SJSA1 (cell line): ENCODE data around the gene ARL6. TPM values are rescaled to one million over a fixed set of nuclear protein-coding genes. Genes with fewer than 3 reads are reported as not detected.
"Not testable (repeated sequence)": the region's sequence is repeated elsewhere in the genome, so short reads cannot be mapped to it uniquely, and the experiment has no call there.

Experiments
- DNase-seq, 2 experiments: peaks; one replicate each; pipeline ENCODE4 v3.0.0-alpha.2; 2015 to 2020; ENCODE audit warnings: low spot score in 2 of 2, low read depth in 1 of 2
- H3K27ac ChIP-seq: fragments of 250-450 bp; sonication (Bioruptor Pico); 2 replicates; pipeline ENCODE4 v1.5.1; 2020; ENCODE audit warnings: mild to moderate bottlenecking, moderate library complexity
- H3K27me3 ChIP-seq: fragments of 250-450 bp; sonication (Bioruptor Pico); replicated peaks from 2 replicates; pipeline ENCODE4 v1.5.1; 2020; ENCODE audit warnings: mild to moderate bottlenecking, moderate library complexity
- H3K36me3 ChIP-seq: fragments of 250-450 bp; sonication (Bioruptor Pico); 2 replicates; pipeline ENCODE4 v1.5.1; 2020; ENCODE audit warnings: mild to moderate bottlenecking
- H3K4me1 ChIP-seq: fragments of 250-450 bp; sonication (Bioruptor Pico); replicated peaks from 2 replicates; pipeline ENCODE4 v1.6.1; 2021; ENCODE audit warnings: mild to moderate bottlenecking
- H3K4me3 ChIP-seq: fragments of 250-450 bp; sonication (Bioruptor Pico); 2 replicates; pipeline ENCODE4 v1.5.1; 2020; ENCODE audit warnings: mild to moderate bottlenecking
- H3K9me3 ChIP-seq: fragments of 250-450 bp; sonication (Bioruptor Pico); replicated peaks from 2 replicates; pipeline ENCODE4 v1.5.1; 2020; ENCODE audit warnings: mild to moderate bottlenecking
- total RNA-seq: library from RNA; depleted of rRNA; stranded (reverse); fragments of >200 nt; shearing (Covaris generic); gene quantifications from 2 replicates; pipeline ENCODE4 v1.2.3, GENCODE V29; 2014; rRNA removed

ARL6 gene
- total RNA-seq, 1 experiment from 2014 or later, result 7.2 TPM

DNA sequence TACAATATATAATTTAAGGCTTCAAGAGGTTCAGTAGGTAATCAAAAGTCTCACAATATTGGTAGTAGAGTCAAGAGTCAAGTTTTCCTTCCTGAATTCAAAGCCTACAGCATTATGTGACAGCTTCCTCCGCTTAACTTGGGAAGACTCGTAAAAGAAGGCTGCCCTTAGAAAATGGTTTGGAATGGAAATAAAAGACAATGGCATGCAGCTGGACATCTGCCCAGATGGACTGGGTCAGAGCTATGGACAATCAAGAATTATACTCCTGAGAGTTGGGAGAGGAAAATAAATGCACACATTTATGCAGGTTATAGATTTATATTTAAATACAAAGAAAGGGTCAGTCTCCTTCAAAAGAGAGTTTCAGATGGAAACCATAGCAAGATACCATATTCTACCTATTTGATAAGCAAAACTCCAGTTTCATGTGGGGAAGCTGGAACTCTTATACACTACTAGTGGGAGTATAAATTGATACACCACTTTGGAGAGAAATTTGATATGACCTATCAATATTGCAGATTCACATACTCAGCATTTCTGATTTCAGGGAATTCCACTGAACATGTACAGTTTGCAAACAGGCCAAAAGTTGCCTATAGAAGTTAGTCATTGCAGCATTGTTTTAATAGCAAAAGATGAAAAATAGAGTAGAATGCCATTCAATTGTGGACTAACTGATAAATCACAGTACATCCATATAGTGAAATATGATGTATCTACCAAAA, 63.3 kb downstream of the ARL6 start:
- Histone ChIP-seq H3K27ac (no peak overlapping the region), H3K9me3 (no peaks in the 10 kb centered on the region), H3K36me3 (no peaks in the 10 kb centered on the region), H3K27me3 (no peaks in the 10 kb centered on the region), H3K4me3 (no peak overlapping the region), H3K4me1 (peaks cover 8% of the 10 kb centered on the region; the same call in 1 of the 2 replicates)
- DNase-seq, result no peak

DNA sequence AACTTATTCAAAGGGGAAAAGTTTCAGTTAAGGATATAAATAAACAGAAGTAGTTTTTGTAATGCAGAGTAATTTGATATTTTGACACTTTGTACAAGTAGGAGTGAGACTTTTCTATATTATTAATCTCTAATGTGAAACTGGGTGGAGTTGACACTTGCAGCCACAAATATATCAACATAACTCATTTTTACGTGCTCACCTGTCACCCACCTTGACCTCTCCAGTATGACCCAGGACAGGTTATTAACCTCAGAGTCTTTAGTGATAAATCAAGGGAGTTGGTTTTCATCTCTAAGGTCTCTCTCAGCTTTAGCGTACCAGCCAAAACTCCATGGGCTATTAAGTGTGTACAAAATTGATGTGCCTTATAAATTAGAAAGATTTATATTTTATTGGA, 64.6 kb downstream of the ARL6 start:
- DNase-seq, result no peak
- no peaks in the 10 kb centered on the region for H3K9me3 ChIP-seq
- no peaks in the 10 kb centered on the region for H3K36me3 ChIP-seq
- H3K4me3 ChIP-seq, result no peak overlapping the region
- no peaks in the 10 kb centered on the region for H3K27me3 ChIP-seq
- H3K4me1 ChIP-seq, result no peaks in the 10 kb centered on the region
- H3K27ac ChIP-seq, result no peak overlapping the region

DNA sequence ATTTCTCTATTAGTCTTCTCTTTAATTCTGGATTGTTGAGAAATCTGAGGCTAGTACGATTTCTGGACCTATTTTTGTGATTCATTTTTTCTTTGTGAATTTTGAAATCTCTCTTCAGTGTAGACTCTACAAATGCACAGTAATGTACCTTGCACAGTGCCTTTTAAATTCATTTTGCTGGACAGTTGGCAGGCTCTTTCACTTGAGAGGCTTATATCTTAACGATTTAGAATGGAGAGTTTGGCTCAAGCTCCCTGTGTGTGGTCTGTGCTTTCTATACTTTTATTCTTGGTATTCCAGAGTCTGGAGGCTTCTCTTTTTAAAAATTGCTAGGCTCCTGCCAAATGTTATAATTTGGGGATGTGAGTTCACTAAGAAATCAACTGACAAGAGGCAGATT, 66.1 kb downstream of the ARL6 start:
- no peaks in the 10 kb centered on the region for H3K9me3 ChIP-seq
- no peak overlapping the region for H3K4me3 ChIP-seq
- no peak for DNase-seq
- no peaks in the 10 kb centered on the region for H3K36me3 ChIP-seq
- no peaks in the 10 kb centered on the region for H3K27me3 ChIP-seq
- no peak overlapping the region for H3K27ac ChIP-seq
- no peaks in the 10 kb centered on the region for H3K4me1 ChIP-seq

DNA sequence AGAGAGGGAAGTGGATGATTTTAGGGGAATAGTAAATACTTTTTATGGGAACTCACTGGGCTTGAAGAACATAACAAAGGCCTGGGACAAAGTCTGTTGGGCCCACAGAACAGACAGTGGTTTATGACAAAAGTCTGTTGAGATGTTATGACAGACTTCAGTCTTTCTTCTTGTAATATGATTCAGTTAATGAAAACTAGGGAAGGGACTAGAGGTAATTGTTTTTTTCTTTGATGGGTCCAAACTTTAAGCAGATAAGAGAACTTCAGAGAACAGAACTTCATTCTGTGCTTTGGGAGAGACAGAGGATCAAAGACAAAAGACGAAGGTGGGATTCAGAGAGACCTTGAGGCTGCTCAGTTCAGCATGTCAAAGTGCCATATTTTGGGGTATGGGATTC, 66.6 kb downstream of the ARL6 start:
- Histone ChIP-seq H3K4me1 (no peaks in the 10 kb centered on the region), H3K36me3 (no peaks in the 10 kb centered on the region), H3K27ac (no peak overlapping the region), H3K27me3 (no peaks in the 10 kb centered on the region), H3K4me3 (no peak overlapping the region), H3K9me3 (no peaks in the 10 kb centered on the region)
- no peak for DNase-seq

DNA sequence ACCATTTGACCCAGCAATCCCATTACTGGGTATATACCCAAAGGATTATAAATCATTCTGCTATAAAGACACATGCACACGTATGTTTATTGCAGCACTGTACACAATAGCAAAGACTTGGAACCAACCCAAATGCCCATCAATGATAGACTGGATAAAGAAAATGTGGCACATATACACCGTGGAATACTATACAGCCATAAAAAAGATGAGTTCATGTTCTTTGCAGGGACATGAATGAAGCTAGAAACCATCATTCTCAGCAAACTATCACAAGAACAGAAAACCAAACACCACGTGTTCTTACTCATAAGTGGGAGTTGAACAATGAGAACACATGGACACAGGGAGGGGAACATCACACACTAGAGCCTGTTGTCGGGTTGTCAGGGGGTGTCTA, 68.6 kb downstream of the ARL6 start:
- DNase-seq, H3K4me3 ChIP-seq, H3K27ac ChIP-seq: not testable (repeated sequence)

DNA sequence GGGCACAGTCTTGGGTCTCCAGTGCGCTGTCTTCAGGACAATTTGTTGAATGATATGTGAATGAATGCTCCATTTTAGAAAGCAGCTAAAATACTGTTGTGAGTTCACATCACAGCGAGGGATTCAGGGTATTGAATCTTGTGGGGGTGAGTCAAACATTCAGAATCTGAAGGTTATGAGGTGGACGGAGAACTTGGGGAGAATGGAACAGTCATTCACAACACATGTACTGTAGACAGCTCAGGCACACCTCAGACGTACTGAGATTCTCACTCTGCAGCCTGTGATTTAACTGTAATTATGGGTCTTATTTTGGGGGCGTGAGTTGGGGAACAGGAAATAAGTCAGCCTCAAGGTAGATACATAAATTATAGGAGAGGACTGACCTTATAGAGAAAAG, 71.2 kb downstream of the ARL6 start:
- no peaks in the 10 kb centered on the region for H3K9me3 ChIP-seq
- H3K27ac ChIP-seq, result no peak overlapping the region
- no peaks in the 10 kb centered on the region for H3K4me1 ChIP-seq
- no peak for DNase-seq
- H3K36me3 ChIP-seq, result no peaks in the 10 kb centered on the region
- H3K27me3 ChIP-seq, result no peaks in the 10 kb centered on the region
- H3K4me3 ChIP-seq, result no peak overlapping the region

More for the DNA sequence above, 68.6 kb downstream of the ARL6 start:
- H3K9me3 ChIP-seq, H3K36me3 ChIP-seq, H3K4me1 ChIP-seq, H3K27me3 ChIP-seq: not testable (repeated sequence)

DNA sequence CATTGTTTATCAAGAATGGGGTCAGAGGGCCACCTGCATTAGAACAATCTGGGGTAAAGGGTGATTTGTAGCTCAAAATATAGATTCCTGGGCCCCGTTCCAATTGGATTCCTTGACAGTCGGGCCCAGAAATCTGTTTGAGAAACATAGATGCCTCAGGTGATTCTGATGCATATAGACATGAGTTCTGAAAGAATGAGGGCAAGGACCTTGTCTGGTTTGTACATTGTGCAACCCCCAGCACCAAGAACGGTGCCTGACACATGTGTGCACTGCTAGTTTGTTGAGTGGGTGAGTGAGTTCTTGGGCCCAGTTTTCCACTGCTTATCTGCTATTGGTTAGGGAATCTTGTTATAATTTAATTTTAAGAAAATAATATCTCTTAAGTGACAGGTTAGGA, 73.8 kb downstream of the ARL6 start:
- no peak for DNase-seq
- no peak overlapping the region for H3K4me3 ChIP-seq
- no peaks in the 10 kb centered on the region for H3K36me3 ChIP-seq
- no peak overlapping the region for H3K27ac ChIP-seq
- H3K27me3 ChIP-seq, result no peaks in the 10 kb centered on the region
- no peaks in the 10 kb centered on the region for H3K4me1 ChIP-seq
- no peaks in the 10 kb centered on the region for H3K9me3 ChIP-seq

DNA sequence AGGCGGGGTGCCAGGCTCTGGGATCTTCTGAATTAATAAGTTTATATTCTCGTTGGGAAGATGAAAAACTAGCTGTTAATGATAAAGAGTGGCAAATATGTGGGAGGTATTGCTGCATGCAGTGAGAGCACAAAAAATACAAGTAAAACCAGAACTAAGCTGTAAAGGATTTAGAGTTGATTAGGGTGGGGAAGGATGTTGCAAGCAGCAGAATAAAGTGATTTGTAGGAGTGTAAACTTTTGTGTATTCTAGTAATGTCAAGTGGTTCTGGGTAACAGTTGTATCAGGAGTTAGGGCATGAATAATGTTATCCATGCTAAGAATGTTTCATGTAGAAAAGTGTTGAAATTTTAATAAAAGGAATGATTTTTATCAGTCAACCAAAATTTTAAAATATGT, 75.4 kb downstream of the ARL6 start:
- Histone ChIP-seq H3K27me3 (no peaks in the 10 kb centered on the region), H3K36me3 (no peaks in the 10 kb centered on the region), H3K9me3 (no peaks in the 10 kb centered on the region), H3K27ac (no peak overlapping the region), H3K4me1 (no peaks in the 10 kb centered on the region), H3K4me3 (no peak overlapping the region)
- DNase-seq, result no peak

DNA sequence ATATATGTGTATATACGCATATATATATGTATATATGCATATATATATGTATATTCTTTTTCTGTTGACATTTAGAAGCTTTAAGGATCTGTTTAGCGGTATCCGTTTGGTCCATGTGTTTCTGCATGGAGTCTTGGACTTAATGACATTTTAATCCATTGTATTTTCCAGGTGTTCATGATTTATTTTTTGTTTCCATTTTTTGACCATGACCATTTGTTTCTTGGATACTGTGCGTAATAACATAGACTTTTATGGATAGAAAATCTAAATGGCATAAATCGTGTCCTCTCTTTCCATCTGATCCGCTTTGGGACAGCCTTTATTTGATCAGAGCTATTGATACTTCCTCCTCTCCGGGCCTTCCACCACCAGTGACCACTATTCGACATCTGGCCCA, 76.7 kb downstream of the ARL6 start:
- H3K9me3 ChIP-seq, result no peaks in the 10 kb centered on the region
- no peak overlapping the region for H3K27ac ChIP-seq
- no peak for DNase-seq

DNA sequence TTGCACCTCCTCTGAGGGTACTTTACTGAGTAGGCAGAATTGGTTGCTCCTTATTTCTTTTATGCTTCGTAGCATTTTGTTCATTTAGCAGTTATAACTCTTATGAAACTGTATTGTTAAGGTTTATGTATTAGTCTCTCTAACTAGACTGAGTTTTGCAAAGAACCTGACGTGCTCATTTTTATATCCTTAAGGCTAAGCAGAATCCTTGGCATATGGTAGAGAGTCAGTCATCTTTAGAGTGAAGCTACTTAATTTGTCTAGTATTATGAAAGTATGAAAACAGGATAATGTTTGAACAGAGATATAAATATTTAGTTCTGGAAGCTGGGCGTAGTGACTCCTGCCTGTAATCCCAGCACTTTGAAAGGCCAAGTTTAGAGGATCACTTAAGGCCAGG, 77.4 kb downstream of the ARL6 start:
- no peaks in the 10 kb centered on the region for H3K27me3 ChIP-seq
- H3K4me3 ChIP-seq, result no peak overlapping the region
- H3K4me1 ChIP-seq, result no peaks in the 10 kb centered on the region
- H3K27ac ChIP-seq, result no peak overlapping the region
- DNase-seq, result no peak
- H3K9me3 ChIP-seq, result no peaks in the 10 kb centered on the region
- no peaks in the 10 kb centered on the region for H3K36me3 ChIP-seq

More for the DNA sequence above, 76.7 kb downstream of the ARL6 start:
- H3K4me1 ChIP-seq, result no peaks in the 10 kb centered on the region
- H3K4me3 ChIP-seq, result no peak overlapping the region
- H3K27me3 ChIP-seq, result no peaks in the 10 kb centered on the region
- no peaks in the 10 kb centered on the region for H3K36me3 ChIP-seq

DNA sequence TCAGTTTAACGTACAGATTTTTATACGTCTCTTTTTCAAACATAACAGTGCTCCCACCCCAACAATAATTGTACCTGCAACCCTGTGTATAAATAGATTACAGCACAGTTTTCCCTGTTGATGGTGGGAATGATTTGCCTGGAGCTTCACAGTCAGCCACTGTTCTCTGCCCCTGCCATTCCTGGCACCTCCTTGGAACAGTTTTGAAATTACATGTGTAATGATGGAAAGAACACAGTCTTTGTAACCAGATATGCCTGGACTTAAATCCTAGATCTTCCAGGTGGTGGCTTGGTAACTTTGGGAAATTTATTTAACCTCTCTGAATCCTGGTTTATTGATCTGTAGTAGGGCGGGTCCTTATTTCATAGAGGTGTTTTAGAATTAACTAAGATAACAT, 84.2 kb downstream of the ARL6 start:
- Histone ChIP-seq H3K4me3 (no peak overlapping the region), H3K4me1 (no peaks in the 10 kb centered on the region), H3K9me3 (no peaks in the 10 kb centered on the region), H3K27ac (no peak overlapping the region), H3K27me3 (no peaks in the 10 kb centered on the region), H3K36me3 (no peaks in the 10 kb centered on the region)
- DNase-seq, result no peak

Other genes starting within 250 kb of the ARL6 start
- 12.1 and 12.7 TPM in 2 replicates for gene CRYBG3, start 57.3 kb downstream of the ARL6 start, total RNA-seq
- 18.8 and 23.6 TPM in 2 replicates for gene RIOX2, start 207.7 kb downstream of the ARL6 start, total RNA-seq